DOHH2 (cell line): ENCODE measurements around the gene SESN2.

Experiments
- H3F3A ChIP-seq: fragments of 200-600 bp; sonication (generic), shearing (Covaris generic); 2 replicates; pipeline ENCODE4 v1.6.0; 2016; ENCODE audit warnings: antibody characterized with exemption, mild to moderate bottlenecking; ENCODE audit not compliant: control insufficient read depth, insufficient read depth
- H3K27ac ChIP-seq: fragments of 200-600 bp; sonication (generic); 2 replicates; pipeline ENCODE4 v1.5.1; 2014; ENCODE audit warnings: low read depth, mild to moderate bottlenecking, low read length, moderate library complexity
- H3K27me3 ChIP-seq: fragments of 200-600 bp; sonication (generic); 2 replicates; pipeline ENCODE4 v1.6.1; 2014; ENCODE audit warnings: mild to moderate bottlenecking, low read length, mixed read lengths; ENCODE audit not compliant: control insufficient read depth
- H3K36me3 ChIP-seq: fragments of 200-600 bp; sonication (generic); 2 replicates; pipeline ENCODE4 v1.6.1; 2014; ENCODE audit warnings: mild to moderate bottlenecking, low read length, moderate library complexity, mixed read lengths; ENCODE audit not compliant: control insufficient read depth
- H3K4me1 ChIP-seq: fragments of 200-600 bp; sonication (generic); 2 replicates; pipeline ENCODE4 v1.6.1; 2014; ENCODE audit warnings: mild to moderate bottlenecking, low read length, mixed read lengths; ENCODE audit not compliant: control insufficient read depth
- H3K4me2 ChIP-seq: fragments of 200-600 bp; sonication (generic); 2 replicates; pipeline ENCODE4 v1.6.0; 2014; ENCODE audit warnings: mild to moderate bottlenecking, low read length, moderate library complexity
- H3K4me3 ChIP-seq: fragments of 200-600 bp; sonication (generic); 2 replicates; pipeline ENCODE4 v1.5.1; 2014; ENCODE audit warnings: mild to moderate bottlenecking, low read length, mixed read lengths
- H3K79me2 ChIP-seq: fragments of 200-600 bp; sonication (generic); 2 replicates; pipeline ENCODE4 v1.6.1; 2014; ENCODE audit warnings: mild to moderate bottlenecking, low read length, mixed read lengths; ENCODE audit not compliant: control insufficient read depth
- H3K9me2 ChIP-seq: fragments of 200-600 bp; sonication (generic); replicated peaks from 2 replicates; pipeline ENCODE4 v1.6.1; 2014; ENCODE audit warnings: mild to moderate bottlenecking, low read length, mixed read lengths; ENCODE audit not compliant: control insufficient read depth
- H3K9me3 ChIP-seq: fragments of 200-600 bp; sonication (generic); 2 replicates; pipeline ENCODE4 v1.6.1; 2014; ENCODE audit warnings: antibody characterized with exemption, low read length, mixed read lengths; ENCODE audit not compliant: control insufficient read depth, insufficient read depth
- H4K20me1 ChIP-seq: fragments of 200-600 bp; sonication (generic); 2 replicates; pipeline ENCODE4 v1.6.0; 2014; ENCODE audit warnings: low read depth, mild to moderate bottlenecking, antibody characterized with exemption, low read length, moderate library complexity; ENCODE audit not compliant: control insufficient read depth, insufficient read depth
- EZH2phosphoT487 ChIP-seq: fragments of 200-600 bp; sonication (generic); IDR thresholded peaks from 2 replicates; pipeline ENCODE4 v1.6.1; 2017; ENCODE audit warnings: borderline replicate concordance, mild to moderate bottlenecking, antibody characterized with exemption, low read length, moderate library complexity, mixed read lengths
- TF ChIP-seq, protein P1 (sequence below): fragments of 200-600 bp; sonication (generic); IDR thresholded peaks from one replicate; pipeline ENCODE4 v1.5.1; 2014; ENCODE audit warnings: antibody characterized with exemption, mild to moderate bottlenecking, low read depth, low read length; ENCODE audit not compliant: poor library complexity, severe bottlenecking

Gene SESN2, protein sequence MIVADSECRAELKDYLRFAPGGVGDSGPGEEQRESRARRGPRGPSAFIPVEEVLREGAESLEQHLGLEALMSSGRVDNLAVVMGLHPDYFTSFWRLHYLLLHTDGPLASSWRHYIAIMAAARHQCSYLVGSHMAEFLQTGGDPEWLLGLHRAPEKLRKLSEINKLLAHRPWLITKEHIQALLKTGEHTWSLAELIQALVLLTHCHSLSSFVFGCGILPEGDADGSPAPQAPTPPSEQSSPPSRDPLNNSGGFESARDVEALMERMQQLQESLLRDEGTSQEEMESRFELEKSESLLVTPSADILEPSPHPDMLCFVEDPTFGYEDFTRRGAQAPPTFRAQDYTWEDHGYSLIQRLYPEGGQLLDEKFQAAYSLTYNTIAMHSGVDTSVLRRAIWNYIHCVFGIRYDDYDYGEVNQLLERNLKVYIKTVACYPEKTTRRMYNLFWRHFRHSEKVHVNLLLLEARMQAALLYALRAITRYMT

DNA sequence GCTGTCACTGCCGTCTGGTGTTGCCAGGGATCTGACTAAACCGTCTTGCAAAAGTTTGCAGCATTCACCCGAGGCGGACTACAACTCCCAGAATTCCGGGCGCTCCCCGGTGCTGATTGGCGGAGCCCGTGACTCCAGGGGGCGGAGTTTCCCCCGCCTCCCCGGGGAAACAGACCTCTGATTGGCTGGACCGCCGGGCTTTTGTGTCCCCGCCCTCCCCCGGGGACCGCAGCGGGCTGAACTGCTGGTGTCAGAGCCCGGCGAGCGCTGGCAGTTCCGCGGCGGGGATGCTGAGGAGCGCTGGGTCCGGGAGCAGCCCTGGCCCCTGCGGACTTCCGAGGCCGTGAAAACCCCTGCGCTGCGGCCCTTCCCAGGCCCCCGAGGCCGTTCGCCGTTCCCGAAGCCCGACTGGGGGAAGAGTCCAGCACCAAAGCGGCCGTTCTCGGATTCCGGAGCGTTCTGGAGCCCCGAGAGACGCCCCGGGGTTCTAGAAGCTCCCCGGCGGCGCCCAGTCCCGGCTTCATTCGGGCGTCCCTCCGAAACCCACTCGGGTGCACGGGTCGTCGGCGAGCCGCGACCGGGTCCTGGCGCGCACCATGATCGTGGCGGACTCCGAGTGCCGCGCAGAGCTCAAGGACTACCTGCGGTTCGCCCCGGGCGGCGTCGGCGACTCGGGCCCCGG lies at the start of gene SESN2:
Gene SESN2, plus strand, starts transcription at position 267 of the 682 bp plus-strand sequence. Its CDS starts 330 bp downstream, at position 597.
- Histone ChIP-seq H3F3A (0 out of 2 replicates have a peak, but pooled peaks cover 2% of the 10 kb centered on the region), H3K4me1 (peaks cover 19% of the 10 kb centered on the region), H3K4me2 (peak within 1 kb of the TSS; percentile 65), H3K79me2 (peaks cover 44% of the 10 kb centered on the region), H3K27ac (no peak within 1 kb of the TSS), H3K27me3 (peaks cover 2% of the 10 kb centered on the region; the same call in 1 of the 2 replicates), H4K20me1 (peaks cover 9% of the 10 kb centered on the region), H3K9me3 (no peaks in the 10 kb centered on the region), H3K4me3 (peak within 1 kb of the TSS; percentile 96), H3K36me3 (0 out of 2 replicates have a peak, but pooled peaks cover 3% of the 10 kb centered on the region), H3K9me2 (no peaks in the 10 kb centered on the region)
- no peak for TF ChIP-seq EZH2phosphoT487
- TF ChIP-seq, protein P1, sequence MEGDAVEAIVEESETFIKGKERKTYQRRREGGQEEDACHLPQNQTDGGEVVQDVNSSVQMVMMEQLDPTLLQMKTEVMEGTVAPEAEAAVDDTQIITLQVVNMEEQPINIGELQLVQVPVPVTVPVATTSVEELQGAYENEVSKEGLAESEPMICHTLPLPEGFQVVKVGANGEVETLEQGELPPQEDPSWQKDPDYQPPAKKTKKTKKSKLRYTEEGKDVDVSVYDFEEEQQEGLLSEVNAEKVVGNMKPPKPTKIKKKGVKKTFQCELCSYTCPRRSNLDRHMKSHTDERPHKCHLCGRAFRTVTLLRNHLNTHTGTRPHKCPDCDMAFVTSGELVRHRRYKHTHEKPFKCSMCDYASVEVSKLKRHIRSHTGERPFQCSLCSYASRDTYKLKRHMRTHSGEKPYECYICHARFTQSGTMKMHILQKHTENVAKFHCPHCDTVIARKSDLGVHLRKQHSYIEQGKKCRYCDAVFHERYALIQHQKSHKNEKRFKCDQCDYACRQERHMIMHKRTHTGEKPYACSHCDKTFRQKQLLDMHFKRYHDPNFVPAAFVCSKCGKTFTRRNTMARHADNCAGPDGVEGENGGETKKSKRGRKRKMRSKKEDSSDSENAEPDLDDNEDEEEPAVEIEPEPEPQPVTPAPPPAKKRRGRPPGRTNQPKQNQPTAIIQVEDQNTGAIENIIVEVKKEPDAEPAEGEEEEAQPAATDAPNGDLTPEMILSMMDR, result no peak

DNA sequence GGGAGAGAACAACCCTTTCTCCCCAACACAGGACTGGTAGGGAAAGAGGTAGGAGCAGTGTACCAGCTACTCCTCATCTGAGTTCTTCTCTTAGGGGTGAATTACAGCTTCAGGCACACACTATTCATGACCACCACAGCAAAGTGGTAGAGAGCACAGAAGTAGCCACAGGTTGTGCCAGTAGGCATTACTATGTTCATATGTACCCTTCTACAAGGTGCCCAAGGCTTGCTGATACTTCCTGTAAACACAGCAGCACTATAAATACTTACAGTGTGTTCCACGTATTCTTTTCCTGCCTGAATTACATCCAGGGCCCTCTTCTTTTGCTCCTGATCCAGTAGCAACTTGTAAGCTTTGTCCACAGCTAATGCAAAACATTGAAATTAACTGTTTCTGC lies 49.6 kb upstream of the SESN2 start:
- Histone ChIP-seq H3K9me2 (no peaks in the 10 kb centered on the region), H3F3A (peaks cover 7% of the 10 kb centered on the region), H3K79me2 (peaks cover 13% of the 10 kb centered on the region), H3K4me3 (no peak overlapping the region), H3K4me1 (no peaks in the 10 kb centered on the region; the same call in 1 of the 2 replicates), H3K27me3 (no peaks in the 10 kb centered on the region), H3K4me2 (no peak overlapping the region), H3K36me3 (peaks cover 74% of the 10 kb centered on the region), H4K20me1 (no peaks in the 10 kb centered on the region), H3K27ac (0 out of 2 replicates have a peak overlapping the region, but pooled peaks have one; percentile 0), H3K9me3 (no peaks in the 10 kb centered on the region)
- TF ChIP-seq EZH2phosphoT487, result no peak
- TF ChIP-seq, protein P1, result no peak

DNA sequence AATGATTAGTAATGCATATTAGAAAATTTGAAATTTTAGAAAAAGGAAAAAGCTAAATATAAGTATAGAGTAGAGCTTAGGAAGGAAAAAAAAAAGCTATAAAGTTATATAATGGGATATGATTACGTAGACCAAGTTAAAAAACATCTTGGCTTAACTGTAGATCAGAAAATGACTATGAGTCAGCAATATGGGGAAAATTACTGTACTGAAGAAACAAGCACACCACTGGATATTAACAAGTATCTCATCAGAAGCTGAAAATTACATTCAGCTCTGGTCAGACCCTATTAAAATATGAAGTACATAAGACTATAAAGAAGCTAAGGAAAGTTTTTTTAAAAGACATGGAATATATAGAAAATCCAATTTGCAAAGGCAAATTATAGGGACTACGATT lies 46.0 kb upstream of the SESN2 start:
- H3K4me1 ChIP-seq, result no peaks in the 10 kb centered on the region; the same call in 1 of the 2 replicates
- peaks cover 64% of the 10 kb centered on the region for H3K36me3 ChIP-seq
- TF ChIP-seq, protein P1, result no peak
- no peak for TF ChIP-seq EZH2phosphoT487
- H3K9me3 ChIP-seq, result no peaks in the 10 kb centered on the region
- no peaks in the 10 kb centered on the region for H3K9me2 ChIP-seq
- no peak overlapping the region for H3K4me3 ChIP-seq
- peaks cover 3% of the 10 kb centered on the region for H3F3A ChIP-seq
- no peaks in the 10 kb centered on the region for H3K27me3 ChIP-seq
- H3K4me2 ChIP-seq, result no peak overlapping the region
- H3K79me2 ChIP-seq, result peaks cover 20% of the 10 kb centered on the region
- H3K27ac ChIP-seq, result no peak overlapping the region
- H4K20me1 ChIP-seq, result no peaks in the 10 kb centered on the region
